Measurements from ENCODE around the gene SLC25A33. TPM values are rescaled to one million over a fixed set of nuclear protein-coding genes. Genes with fewer than 3 reads are reported as not detected.

Gene SLC25A33
- total RNA-seq, 2 donors from 2014 or later: 9.6 to 13.6 TPM

- no peaks in the 10 kb centered on the region for H3K9me3 Mint-ChIP-seq
- 88 to 89% methylated on average over 8 to 21 of the region's 23 CpGs for WGBS, 2 experiments (ENCODE audit: insufficient coverage in 1 of 2, insufficient read length in 1 of 2)
- H3K9ac ChIP-seq (ENCODE audit: extremely low read depth, low read length, poor library complexity, severe bottlenecking): no peak overlapping the region
- peaks cover 24% of the 10 kb centered on the region for H3K27me3 Mint-ChIP-seq (ENCODE audit: insufficient read depth)
- H3K4me3 Mint-ChIP-seq: no peak overlapping the region
- no peak overlapping the region for H3K27ac ChIP-seq (ENCODE audit: low read depth, low read length)
- H3K36me3 ChIP-seq (ENCODE audit: control insufficient read depth, insufficient read depth, low read length): no peaks in the 10 kb centered on the region
- no peak for TF ChIP-seq CTCF (conservative IDR thresholded peaks at IDR 0.05)
- H3K4me1 Mint-ChIP-seq: no peaks in the 10 kb centered on the region
- DNase-seq: no peak
- H3K4me1 ChIP-seq (ENCODE audit: control insufficient read depth, insufficient read depth, low read length): no peaks in the 10 kb centered on the region
- no peaks in the 10 kb centered on the region for H3K9me3 ChIP-seq (ENCODE audit: control insufficient read depth, low read length)
- no peaks in the 10 kb centered on the region for H3K27me3 ChIP-seq (ENCODE audit: control insufficient read depth, insufficient read depth, low read length, poor library complexity, severe bottlenecking)
- no peaks in the 10 kb centered on the region for H3K36me3 Mint-ChIP-seq (ENCODE audit: low read depth)
- H3K27ac Mint-ChIP-seq: no peak overlapping the region
- H3K4me3 ChIP-seq (ENCODE audit: low read length): no peak overlapping the region
Measured at GRCh38 chr1:9628541-9629444, 89.5 kb downstream of the SLC25A33 start.

GRCh38 chr1:9629445-9630201 is 90.4 kb downstream of the SLC25A33 start:
- H3K4me3 Mint-ChIP-seq: no peak overlapping the region
- H3K9ac ChIP-seq (ENCODE audit: extremely low read depth, low read length, poor library complexity, severe bottlenecking): no peak overlapping the region
- H3K36me3 Mint-ChIP-seq (ENCODE audit: low read depth): no peaks in the 10 kb centered on the region
- no peaks in the 10 kb centered on the region for H3K4me1 Mint-ChIP-seq
- no peak overlapping the region for H3K4me3 ChIP-seq (ENCODE audit: low read length)
- H3K27ac ChIP-seq (ENCODE audit: low read depth, low read length): no peak overlapping the region
- H3K36me3 ChIP-seq (ENCODE audit: control insufficient read depth, insufficient read depth, low read length): no peaks in the 10 kb centered on the region
- H3K9me3 Mint-ChIP-seq: no peaks in the 10 kb centered on the region
- DNase-seq: no peak
- no peak overlapping the region for H3K27ac Mint-ChIP-seq
- WGBS, 2 experiments (ENCODE audit: insufficient coverage in 1 of 2, insufficient read length in 1 of 2): 81 to 84% methylated on average over 9 to 27 of the region's 29 CpGs
- no peak for TF ChIP-seq CTCF (conservative IDR thresholded peaks at IDR 0.05)
- H3K4me1 ChIP-seq (ENCODE audit: control insufficient read depth, insufficient read depth, low read length): no peaks in the 10 kb centered on the region
- peaks cover 24% of the 10 kb centered on the region for H3K27me3 Mint-ChIP-seq (ENCODE audit: insufficient read depth)
- no peaks in the 10 kb centered on the region for H3K9me3 ChIP-seq (ENCODE audit: control insufficient read depth, low read length)
- no peaks in the 10 kb centered on the region for H3K27me3 ChIP-seq (ENCODE audit: control insufficient read depth, insufficient read depth, low read length, poor library complexity, severe bottlenecking)

- no peak for TF ChIP-seq CTCF (conservative IDR thresholded peaks at IDR 0.05)
- peaks cover 24% of the 10 kb centered on the region for H3K27me3 Mint-ChIP-seq (ENCODE audit: insufficient read depth)
- 88 to 90% methylated on average over 6 to 8 of the region's 8 CpGs for WGBS, 2 experiments (ENCODE audit: insufficient coverage in 1 of 2, insufficient read length in 1 of 2)
- Histone ChIP-seq H3K27ac (ENCODE audit: low read depth, low read length) (no peak overlapping the region), H3K9me3 (ENCODE audit: control insufficient read depth, low read length) (no peaks in the 10 kb centered on the region), H3K9ac (ENCODE audit: extremely low read depth, low read length, poor library complexity, severe bottlenecking) (no peak overlapping the region), H3K27me3 (ENCODE audit: control insufficient read depth, insufficient read depth, low read length, poor library complexity, severe bottlenecking) (no peaks in the 10 kb centered on the region), H3K36me3 (ENCODE audit: control insufficient read depth, insufficient read depth, low read length) (no peaks in the 10 kb centered on the region), H3K4me3 (ENCODE audit: low read length) (no peak overlapping the region), H3K4me1 (ENCODE audit: control insufficient read depth, insufficient read depth, low read length) (no peaks in the 10 kb centered on the region)
- no peaks in the 10 kb centered on the region for H3K4me1 Mint-ChIP-seq
- H3K4me3 Mint-ChIP-seq: no peak overlapping the region
- no peaks in the 10 kb centered on the region for H3K36me3 Mint-ChIP-seq (ENCODE audit: low read depth)
- peaks cover 3% of the 10 kb centered on the region for H3K9me3 Mint-ChIP-seq
- no peak for DNase-seq
- no peak overlapping the region for H3K27ac Mint-ChIP-seq
Measured at GRCh38 chr1:9630331-9631111, 91.3 kb downstream of the SLC25A33 start.
